Measurements from ENCODE around the gene BCL2L15.

DNA sequence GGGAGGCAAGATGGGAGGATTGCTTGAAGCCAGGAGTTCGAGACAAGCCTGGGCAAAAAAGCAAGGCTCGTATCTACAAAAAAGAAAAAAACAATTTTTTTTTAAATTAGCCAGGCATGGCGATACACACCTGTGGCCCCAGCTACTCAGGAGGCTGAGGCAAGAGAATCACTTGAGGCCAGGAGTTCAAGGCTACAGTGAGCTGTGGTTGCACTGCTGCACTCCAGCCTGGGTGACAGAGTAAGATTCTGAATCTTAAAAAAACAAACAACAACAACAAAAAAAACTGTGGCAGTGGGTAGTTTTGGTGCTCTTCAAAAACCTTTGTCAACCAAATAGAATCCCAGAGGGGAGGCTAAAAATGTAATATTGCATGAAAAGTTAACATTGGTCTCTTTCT is 16.6 kb downstream of the BCL2L15 start:
- TF ChIP-seq, protein P1, sequence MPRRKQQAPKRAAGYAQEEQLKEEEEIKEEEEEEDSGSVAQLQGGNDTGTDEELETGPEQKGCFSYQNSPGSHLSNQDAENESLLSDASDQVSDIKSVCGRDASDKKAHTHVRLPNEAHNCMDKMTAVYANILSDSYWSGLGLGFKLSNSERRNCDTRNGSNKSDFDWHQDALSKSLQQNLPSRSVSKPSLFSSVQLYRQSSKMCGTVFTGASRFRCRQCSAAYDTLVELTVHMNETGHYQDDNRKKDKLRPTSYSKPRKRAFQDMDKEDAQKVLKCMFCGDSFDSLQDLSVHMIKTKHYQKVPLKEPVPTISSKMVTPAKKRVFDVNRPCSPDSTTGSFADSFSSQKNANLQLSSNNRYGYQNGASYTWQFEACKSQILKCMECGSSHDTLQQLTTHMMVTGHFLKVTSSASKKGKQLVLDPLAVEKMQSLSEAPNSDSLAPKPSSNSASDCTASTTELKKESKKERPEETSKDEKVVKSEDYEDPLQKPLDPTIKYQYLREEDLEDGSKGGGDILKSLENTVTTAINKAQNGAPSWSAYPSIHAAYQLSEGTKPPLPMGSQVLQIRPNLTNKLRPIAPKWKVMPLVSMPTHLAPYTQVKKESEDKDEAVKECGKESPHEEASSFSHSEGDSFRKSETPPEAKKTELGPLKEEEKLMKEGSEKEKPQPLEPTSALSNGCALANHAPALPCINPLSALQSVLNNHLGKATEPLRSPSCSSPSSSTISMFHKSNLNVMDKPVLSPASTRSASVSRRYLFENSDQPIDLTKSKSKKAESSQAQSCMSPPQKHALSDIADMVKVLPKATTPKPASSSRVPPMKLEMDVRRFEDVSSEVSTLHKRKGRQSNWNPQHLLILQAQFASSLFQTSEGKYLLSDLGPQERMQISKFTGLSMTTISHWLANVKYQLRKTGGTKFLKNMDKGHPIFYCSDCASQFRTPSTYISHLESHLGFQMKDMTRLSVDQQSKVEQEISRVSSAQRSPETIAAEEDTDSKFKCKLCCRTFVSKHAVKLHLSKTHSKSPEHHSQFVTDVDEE (CRISPR knock-in tag; IDR thresholded peaks at IDR 0.05), result no peak
- no peak for TF ChIP-seq PATZ1 (CRISPR knock-in tag; IDR thresholded peaks at IDR 0.05; ENCODE audit: borderline replicate concordance)

Data from SK-N-SH treated with all-trans-retinoic acid at 6 μM for 48 hours (cell line).